H9 (cell line): Measurements from ENCODE around the gene KRTAP13-4. TPM values are rescaled to one million over a fixed set of nuclear protein-coding genes. Genes with fewer than 3 reads are reported as not detected.

Experiments
- DNase-seq: peaks from one replicate; pipeline ENCODE4 v3.0.0-alpha.2; 2017
- H2AFZ ChIP-seq: one replicate; pipeline ENCODE4 v1.6.1; 2013; ENCODE audit warnings: mild to moderate bottlenecking, low read length, control low read depth, moderate library complexity
- H2AK5ac ChIP-seq: 2 replicates; pipeline ENCODE4 v1.6.1; 2013; ENCODE audit warnings: low read length, control low read depth, mixed read lengths; ENCODE audit not compliant: insufficient read length
- H2BK120ac ChIP-seq: one replicate; pipeline ENCODE4 v1.6.1; 2013; ENCODE audit warnings: low read depth, mild to moderate bottlenecking, low read length, control low read depth, inconsistent platforms; ENCODE audit not compliant: poor library complexity, severe bottlenecking
- H2BK12ac ChIP-seq: 2 replicates; pipeline ENCODE4 v1.6.1; 2013; ENCODE audit warnings: low read length, control low read depth, mixed read lengths, low read depth; ENCODE audit not compliant: insufficient read length
- H2BK15ac ChIP-seq: 2 replicates; pipeline ENCODE4 v1.6.1; 2013; ENCODE audit warnings: low read depth, low read length, control low read depth
- H2BK20ac ChIP-seq: one replicate; pipeline ENCODE4 v1.6.1; 2013; ENCODE audit warnings: low read depth, mild to moderate bottlenecking, low read length, control low read depth, inconsistent platforms; ENCODE audit not compliant: poor library complexity, severe bottlenecking
- H2BK5ac ChIP-seq: 2 replicates; pipeline ENCODE4 v1.6.1; 2013; ENCODE audit warnings: low read length, control low read depth, mixed read lengths; ENCODE audit not compliant: insufficient read length
- H3K14ac ChIP-seq: 2 replicates; pipeline ENCODE4 v1.6.1; 2013; ENCODE audit warnings: low read length, control low read depth; ENCODE audit not compliant: insufficient read depth
- H3K18ac ChIP-seq: 2 replicates; pipeline ENCODE4 v1.6.1; 2013; ENCODE audit warnings: low read depth, mild to moderate bottlenecking, mixed read lengths, low read length, control low read depth; ENCODE audit not compliant: insufficient read length
- H3K23ac ChIP-seq: 2 replicates; pipeline ENCODE4 v1.6.1; 2013; ENCODE audit warnings: low read length, control low read depth, mixed read lengths, low read depth; ENCODE audit not compliant: insufficient read length
- H3K23me2 ChIP-seq: 2 replicates; pipeline ENCODE4 v1.6.1; 2013; ENCODE audit warnings: low read depth, mild to moderate bottlenecking, mixed read lengths, low read length, control low read depth; ENCODE audit not compliant: insufficient read length, poor library complexity, severe bottlenecking
- H3K27ac ChIP-seq: 2 replicates; pipeline ENCODE4 v1.5.1; 2013; ENCODE audit warnings: low read length, control low read depth, mixed read lengths, low read depth; ENCODE audit not compliant: insufficient read length
- H3K27me3 ChIP-seq: 2 replicates; pipeline ENCODE4 v1.6.1; 2013; ENCODE audit warnings: low read length, control low read depth, inconsistent platforms; ENCODE audit not compliant: insufficient read depth
- H3K4ac ChIP-seq: 2 replicates; pipeline ENCODE4 v1.6.1; 2013; ENCODE audit warnings: low read depth, mild to moderate bottlenecking, control low read depth, inconsistent platforms, low read length, moderate library complexity
- H3K4me1 ChIP-seq: 2 replicates; pipeline ENCODE4 v1.6.1; 2013; ENCODE audit warnings: low read length, control low read depth, inconsistent platforms; ENCODE audit not compliant: insufficient read depth
- H3K4me2 ChIP-seq: 2 replicates; pipeline ENCODE4 v1.6.1; 2013; ENCODE audit warnings: low read length, control low read depth, mixed read lengths; ENCODE audit not compliant: insufficient read length, insufficient read depth
- H3K56ac ChIP-seq: 2 replicates; pipeline ENCODE4 v1.6.1; 2013; ENCODE audit warnings: low read depth, mild to moderate bottlenecking, mixed read lengths, low read length, control low read depth; ENCODE audit not compliant: insufficient read length
- H3K79me1 ChIP-seq: 2 replicates; pipeline ENCODE4 v1.6.1; 2013; ENCODE audit warnings: low read depth, mild to moderate bottlenecking, moderate library complexity, low read length, control low read depth, inconsistent platforms; ENCODE audit not compliant: insufficient read depth, poor library complexity, severe bottlenecking
- H3K79me2 ChIP-seq: 2 replicates; pipeline ENCODE4 v1.6.1; 2013; ENCODE audit warnings: low read length, control low read depth, inconsistent platforms; ENCODE audit not compliant: insufficient read depth
- H3K9ac ChIP-seq: 2 replicates; pipeline ENCODE4 v1.6.1; 2013; ENCODE audit warnings: low read length, control low read depth, mixed read lengths; ENCODE audit not compliant: insufficient read length; ENCODE audit errors: extremely low read depth
- H3K9me3 ChIP-seq: one replicate; pipeline ENCODE4 v1.6.1; 2013; ENCODE audit warnings: low read depth, low read length, inconsistent platforms; ENCODE audit not compliant: control insufficient read depth
- H3T11ph ChIP-seq: one replicate; pipeline ENCODE4 v1.6.1; 2013; ENCODE audit warnings: mild to moderate bottlenecking, low read length, control low read depth, inconsistent platforms
- H4K20me1 ChIP-seq: one replicate; pipeline ENCODE4 v1.6.1; 2013; ENCODE audit not compliant: control insufficient read depth, insufficient read length, insufficient read depth
- H4K5ac ChIP-seq: 2 replicates; pipeline ENCODE4 v1.6.1; 2013; ENCODE audit warnings: low read depth, mild to moderate bottlenecking, mixed read lengths, low read length, control low read depth; ENCODE audit not compliant: insufficient read length
- H4K8ac ChIP-seq: replicated peaks from 2 replicates; pipeline ENCODE4 v1.6.1; 2013; ENCODE audit warnings: low read length, control low read depth, mixed read lengths, low read depth; ENCODE audit not compliant: insufficient read length
- H4K91ac ChIP-seq: 2 replicates; pipeline ENCODE4 v1.6.1; 2013; ENCODE audit warnings: low read depth, mild to moderate bottlenecking, moderate library complexity, mixed read lengths, low read length, control low read depth; ENCODE audit not compliant: insufficient read length
- H3K27ac Mint-ChIP-seq, 3 experiments: 2 replicates in 2 of 3; 3 replicates in 1 of 3; pipeline ENCODE4 v1.8.0; 2020 to 2021; ENCODE audit warnings: mixed read lengths in 3 of 3, mild to moderate bottlenecking in 1 of 3, moderate library complexity in 1 of 3
- H3K27me3 Mint-ChIP-seq: 2 replicates; pipeline ENCODE4 v1.8.0; 2021; ENCODE audit warnings: low read depth, mild to moderate bottlenecking, moderate library complexity, mixed read lengths
- H3K36me3 Mint-ChIP-seq, 3 experiments: 2 replicates in 2 of 3; 3 replicates in 1 of 3; pipeline ENCODE4 v1.8.0; 2020 to 2021; ENCODE audit warnings: low read depth in 3 of 3, mixed read lengths in 3 of 3; ENCODE audit not compliant: insufficient read depth in 1 of 3
- H3K4me1 Mint-ChIP-seq, 2 experiments: 2 replicates each; pipeline ENCODE4 v1.8.0; 2020; ENCODE audit warnings: mixed read lengths in 2 of 2
- H3K4me3 Mint-ChIP-seq, 2 experiments: 2 replicates in 1 of 2; 3 replicates in 1 of 2; pipeline ENCODE4 v1.8.0; 2020 to 2021; ENCODE audit warnings: mild to moderate bottlenecking in 2 of 2, mixed read lengths in 2 of 2, moderate library complexity in 1 of 2
- H3K9me3 Mint-ChIP-seq, 2 experiments: 2 replicates in 1 of 2; 3 replicates in 1 of 2; pipeline ENCODE4 v1.8.0; 2020; ENCODE audit warnings: mild to moderate bottlenecking in 2 of 2, mixed read lengths in 2 of 2, moderate library complexity in 1 of 2
- WGBS: extraction: QIAGEN DNeasy Blood & Tissue Kit; methylation state at CpG from one replicate; pipeline ENCODE4 v1.1.7; 2013; ENCODE audit warnings: missing lambda C conversion rate, low lambda C conversion rate, mixed read lengths; ENCODE audit not compliant: insufficient read length; ENCODE audit errors: extremely low coverage; 5-methylcytosine and 5-hydroxymethylcytosine counted together
- total RNA-seq: library from RNA; stranded (reverse); gene quantifications from 2 replicates; pipeline ENCODE4 v1.2.1, GENCODE V29; 2021
- TF ChIP-seq, protein P1 (sequence below): fragments of 200-600 bp; sonication (generic); conservative IDR thresholded peaks from 3 replicates; pipeline ENCODE4 v1.8.0; 2021; ENCODE audit warnings: antibody characterized with exemption, mild to moderate bottlenecking

The KRTAP13-4 gene
- total RNA-seq, 1 experiment from 2014 or later: 0.39 TPM

DNA sequence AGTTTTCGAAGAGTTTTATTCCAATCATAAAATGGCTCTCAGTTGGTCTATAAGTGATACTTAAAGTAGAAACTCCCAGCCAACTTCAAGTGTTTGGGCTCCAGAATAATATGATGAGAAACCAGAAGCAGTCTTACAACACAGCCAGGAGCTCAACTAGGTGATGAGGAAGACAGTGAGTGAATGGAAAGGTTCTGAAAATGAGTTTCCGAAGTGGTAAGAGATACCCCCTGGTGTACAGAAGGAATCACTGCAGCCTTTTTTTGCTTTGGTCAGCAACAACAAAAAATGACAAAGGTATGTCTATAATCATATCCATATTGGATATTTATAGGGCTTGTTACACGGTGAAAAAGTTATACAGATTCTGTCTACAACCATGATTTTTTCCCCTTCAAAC lies 33.7 kb downstream of the KRTAP13-4 start:
- H2AFZ ChIP-seq: no peak overlapping the region
- H2BK20ac ChIP-seq: no peak overlapping the region

More for the DNA sequence above, 33.7 kb downstream of the KRTAP13-4 start:
- Histone ChIP-seq H3K4me1 (no peaks in the 10 kb centered on the region), H3K27ac (no peak overlapping the region), H3K14ac (no peak overlapping the region), H4K91ac (no peak overlapping the region), H2BK12ac (no peak overlapping the region), H3K9me3 (no peaks in the 10 kb centered on the region), H3K79me1 (no peaks in the 10 kb centered on the region), H3K27me3 (no peaks in the 10 kb centered on the region), H3K9ac (no peak overlapping the region), H3K4me2 (no peak overlapping the region), H4K8ac (no peak overlapping the region), H3K4ac (no peak overlapping the region), H4K5ac (no peak overlapping the region), H4K20me1 (no peaks in the 10 kb centered on the region), H3K79me2 (no peaks in the 10 kb centered on the region), H2AK5ac (no peak overlapping the region), H2BK120ac (no peak overlapping the region), H2BK15ac (no peak overlapping the region), H2BK5ac (no peak overlapping the region), H3T11ph (no peak overlapping the region), H3K23ac (no peak overlapping the region), H3K18ac (no peak overlapping the region), H3K23me2 (no peaks in the 10 kb centered on the region), H3K56ac (no peak overlapping the region)
- WGBS: no CpG with 5 or more reads among the region's 3 CpGs
- TF ChIP-seq, protein P1, sequence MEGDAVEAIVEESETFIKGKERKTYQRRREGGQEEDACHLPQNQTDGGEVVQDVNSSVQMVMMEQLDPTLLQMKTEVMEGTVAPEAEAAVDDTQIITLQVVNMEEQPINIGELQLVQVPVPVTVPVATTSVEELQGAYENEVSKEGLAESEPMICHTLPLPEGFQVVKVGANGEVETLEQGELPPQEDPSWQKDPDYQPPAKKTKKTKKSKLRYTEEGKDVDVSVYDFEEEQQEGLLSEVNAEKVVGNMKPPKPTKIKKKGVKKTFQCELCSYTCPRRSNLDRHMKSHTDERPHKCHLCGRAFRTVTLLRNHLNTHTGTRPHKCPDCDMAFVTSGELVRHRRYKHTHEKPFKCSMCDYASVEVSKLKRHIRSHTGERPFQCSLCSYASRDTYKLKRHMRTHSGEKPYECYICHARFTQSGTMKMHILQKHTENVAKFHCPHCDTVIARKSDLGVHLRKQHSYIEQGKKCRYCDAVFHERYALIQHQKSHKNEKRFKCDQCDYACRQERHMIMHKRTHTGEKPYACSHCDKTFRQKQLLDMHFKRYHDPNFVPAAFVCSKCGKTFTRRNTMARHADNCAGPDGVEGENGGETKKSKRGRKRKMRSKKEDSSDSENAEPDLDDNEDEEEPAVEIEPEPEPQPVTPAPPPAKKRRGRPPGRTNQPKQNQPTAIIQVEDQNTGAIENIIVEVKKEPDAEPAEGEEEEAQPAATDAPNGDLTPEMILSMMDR: peak; percentile 78
- Mint-ChIP-seq H3K4me3 (no peak overlapping the region), H3K27ac (no peak overlapping the region), H3K36me3 (no peaks in the 10 kb centered on the region), H3K4me1 (no peaks in the 10 kb centered on the region), H3K27me3 (no peaks in the 10 kb centered on the region), H3K9me3 (no peaks in the 10 kb centered on the region)
- no peak for DNase-seq
